Prostate gland (tissue), 2 donors: Measurements from ENCODE around the gene DTX2. TPM values are rescaled to one million over a fixed set of nuclear protein-coding genes. Genes with fewer than 3 reads are reported as not detected.
"Not testable (repeated sequence)": the region's sequence is repeated elsewhere in the genome, so short reads cannot be mapped to it uniquely, and the experiment has no call there.

Experiments
- DNase-seq: peaks from one replicate; pipeline ENCODE4 v3.0.0-alpha.2; 2019; ENCODE audit warnings: low spot score
- H3K27ac ChIP-seq, 2 donors: fragments of 200-600 bp; sonication (generic); 2 replicates each; pipeline ENCODE4 v1.5.1; 2017 to 2019
- H3K27me3 ChIP-seq: fragments of 200-600 bp; sonication (generic); replicated peaks from 2 replicates; pipeline ENCODE4 v1.5.1; 2019; ENCODE audit not compliant: insufficient read depth
- H3K36me3 ChIP-seq, 2 donors: fragments of 200-600 bp; sonication (generic); 1 replicate in 1 of 2; 2 replicates in 1 of 2; pipeline versions ENCODE4 v1.5.1 to v1.8.1; 2017 to 2019
- H3K4me1 ChIP-seq: fragments of 200-600 bp; sonication (generic); replicated peaks from 2 replicates; pipeline ENCODE4 v1.5.1; 2019
- H3K4me3 ChIP-seq, 2 donors: fragments of 200-600 bp; sonication (generic); 2 replicates each; pipeline ENCODE4 v1.5.1; 2017 to 2019
- H3K9me3 ChIP-seq: fragments of 200-600 bp; sonication (generic); 2 replicates; pipeline ENCODE4 v1.5.1; 2017
- POLR2A ChIP-seq: fragments of 450-650 bp; IDR thresholded peaks from one replicate; pipeline ENCODE4 v1.6.1; 2016; ENCODE audit warnings: antibody characterized with exemption, mild to moderate bottlenecking
- POLR2AphosphoS5 ChIP-seq: sonication (generic); formaldehyde crosslinking; IDR thresholded peaks from one replicate; pipeline ENCODE4 v1.6.1; 2017; ENCODE audit warnings: antibody characterized with exemption
- WGBS: methylation state at CpG from one replicate; pipeline ENCODE4 v1.1.5; 2018; 5-methylcytosine and 5-hydroxymethylcytosine counted together
- intact Hi-C: fragments of 100-400 bp; cut with DNase I; formaldehyde crosslinking; loops from one replicate; pipeline ENCODE4 v1.14.2; 2022
- total RNA-seq, 2 donors: library from RNA; depleted of rRNA; stranded (reverse); fragments of >200 nt; gene quantifications; one replicate each; pipeline ENCODE4 v1.1.0, GENCODE V29; 2016
- TF ChIP-seq, protein P1 (sequence below), 4 experiments: fragments of 200-600 bp in 2 of 4; fragments of 450-650 bp in 2 of 4; sonication (generic) in 2 of 4; IDR thresholded peaks; 1 replicate in 3 of 4; 2 replicates in 1 of 4; pipeline ENCODE4 v1.5.1; 2016 to 2019; ENCODE audit warnings: antibody characterized with exemption in 4 of 4, mild to moderate bottlenecking in 2 of 4, moderate library complexity in 2 of 4

DTX2 gene
- total RNA-seq, 2 donors from 2014 or later: 67.8 to 142 TPM

DNA sequence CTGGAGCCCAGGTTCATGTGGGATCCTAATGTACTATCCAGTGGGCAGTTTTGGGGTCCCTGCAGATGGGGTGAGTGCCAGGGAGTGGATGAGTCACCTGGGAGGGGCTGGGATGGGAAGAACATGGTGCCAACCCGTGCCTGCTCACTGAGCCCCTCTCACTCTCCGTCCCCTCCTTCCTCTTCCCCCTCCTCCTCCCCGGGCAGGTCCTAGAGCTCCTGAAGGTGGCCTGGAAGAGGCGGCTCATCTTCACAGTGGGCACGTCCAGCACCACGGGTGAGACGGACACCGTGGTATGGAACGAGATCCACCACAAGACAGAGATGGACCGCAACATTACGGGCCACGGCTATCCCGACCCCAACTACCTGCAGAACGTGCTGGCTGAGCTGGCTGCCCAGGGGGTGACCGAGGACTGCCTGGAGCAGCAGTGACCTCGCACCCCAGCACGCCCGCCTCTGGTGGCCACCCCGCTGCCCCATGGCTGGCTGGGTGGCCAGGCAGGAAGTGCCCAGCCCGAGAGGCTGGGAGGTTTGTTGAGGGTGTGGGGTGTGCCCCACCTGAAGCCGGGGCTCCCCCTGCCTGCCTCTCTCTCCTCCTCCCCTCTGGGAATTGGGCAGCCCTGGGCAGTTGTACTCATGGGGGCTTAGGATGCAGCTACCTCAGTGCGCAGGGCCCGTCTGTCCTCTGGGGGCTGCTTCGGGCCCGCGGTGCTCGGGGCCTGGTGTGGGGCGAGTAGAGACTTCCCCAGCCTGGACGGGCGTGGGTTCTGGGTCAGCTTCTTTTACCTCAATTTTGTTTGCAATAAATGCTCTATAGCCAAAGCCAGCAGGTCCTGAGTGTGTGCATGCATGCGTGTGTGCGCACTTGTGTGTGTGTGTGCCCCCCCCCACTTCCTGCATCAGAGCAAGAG is 43.9 kb downstream of the DTX2 start:
- Histone ChIP-seq H3K36me3 (peaks cover 0 to 3% of the 10 kb centered on the region in 2 donors), H3K27ac (no peak overlapping the region), H3K4me1 (no peaks in the 10 kb centered on the region), H3K4me3 (no peak overlapping the region), H3K9me3 (no peaks in the 10 kb centered on the region), H3K27me3 (no peaks in the 10 kb centered on the region)
- TF ChIP-seq, protein P1, sequence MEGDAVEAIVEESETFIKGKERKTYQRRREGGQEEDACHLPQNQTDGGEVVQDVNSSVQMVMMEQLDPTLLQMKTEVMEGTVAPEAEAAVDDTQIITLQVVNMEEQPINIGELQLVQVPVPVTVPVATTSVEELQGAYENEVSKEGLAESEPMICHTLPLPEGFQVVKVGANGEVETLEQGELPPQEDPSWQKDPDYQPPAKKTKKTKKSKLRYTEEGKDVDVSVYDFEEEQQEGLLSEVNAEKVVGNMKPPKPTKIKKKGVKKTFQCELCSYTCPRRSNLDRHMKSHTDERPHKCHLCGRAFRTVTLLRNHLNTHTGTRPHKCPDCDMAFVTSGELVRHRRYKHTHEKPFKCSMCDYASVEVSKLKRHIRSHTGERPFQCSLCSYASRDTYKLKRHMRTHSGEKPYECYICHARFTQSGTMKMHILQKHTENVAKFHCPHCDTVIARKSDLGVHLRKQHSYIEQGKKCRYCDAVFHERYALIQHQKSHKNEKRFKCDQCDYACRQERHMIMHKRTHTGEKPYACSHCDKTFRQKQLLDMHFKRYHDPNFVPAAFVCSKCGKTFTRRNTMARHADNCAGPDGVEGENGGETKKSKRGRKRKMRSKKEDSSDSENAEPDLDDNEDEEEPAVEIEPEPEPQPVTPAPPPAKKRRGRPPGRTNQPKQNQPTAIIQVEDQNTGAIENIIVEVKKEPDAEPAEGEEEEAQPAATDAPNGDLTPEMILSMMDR (IDR thresholded peaks at IDR 0.05): no peak
- no peak for TF ChIP-seq POLR2AphosphoS5
- TF ChIP-seq POLR2A: no peak
- DNase-seq: no peak
- intact Hi-C loops: no loop called here
- 88% methylated on average over 25 of the region's 32 CpGs for WGBS

DNA sequence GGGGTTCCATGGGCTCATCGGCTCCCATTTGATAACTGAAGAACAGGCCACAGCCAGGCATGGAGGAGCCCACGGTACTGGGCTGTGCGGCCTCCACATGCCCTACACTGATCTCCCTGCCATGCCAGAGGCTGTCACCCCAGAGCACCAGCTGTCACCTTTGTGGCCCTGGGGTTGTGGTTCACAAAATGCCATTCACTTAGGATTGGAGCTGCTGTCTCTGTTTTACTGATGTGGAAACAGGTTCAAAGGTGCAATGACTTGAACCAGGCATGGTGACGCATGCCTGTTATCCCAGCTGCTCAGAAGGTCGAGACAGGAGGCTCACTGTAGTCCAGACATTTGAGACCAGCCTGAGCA is 44.6 kb downstream of the DTX2 start:
- TF ChIP-seq POLR2A (no peak), POLR2AphosphoS5 (no peak)
- TF ChIP-seq, protein P1 (IDR thresholded peaks at IDR 0.05): no peak
- Histone ChIP-seq H3K36me3 (peaks cover 0 to 3% of the 10 kb centered on the region in 2 donors), H3K27ac (no peak overlapping the region), H3K4me1 (no peaks in the 10 kb centered on the region), H3K4me3 (no peak overlapping the region), H3K9me3 (no peaks in the 10 kb centered on the region), H3K27me3 (no peaks in the 10 kb centered on the region)
- DNase-seq: no peak
- WGBS: 66% methylated on average over 5 of the region's 5 CpGs
- intact Hi-C loops: no loop called here

DNA sequence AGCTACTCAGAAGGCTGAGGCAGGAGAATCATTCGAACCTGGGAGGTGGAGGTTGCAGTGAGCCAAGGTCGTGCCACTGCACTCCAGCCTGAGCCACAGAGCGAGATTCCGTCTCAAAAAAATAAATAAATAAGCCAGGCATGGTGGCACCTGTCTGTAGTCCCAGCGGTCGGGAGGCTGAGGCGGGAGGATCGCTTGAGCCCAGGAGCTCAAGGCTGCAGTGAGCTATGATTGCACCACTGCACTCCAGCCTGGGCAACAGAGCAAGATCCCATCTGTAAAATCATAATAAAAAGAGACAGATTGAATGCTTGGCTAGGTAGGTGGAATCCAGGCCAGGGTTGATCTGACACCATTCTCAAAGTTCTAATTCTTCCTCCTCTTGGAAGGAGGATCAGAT is 45.1 kb downstream of the DTX2 start:
- H3K27me3 ChIP-seq, H3K4me1 ChIP-seq, H3K4me3 ChIP-seq, DNase-seq, H3K27ac ChIP-seq, H3K36me3 ChIP-seq, intact Hi-C loops, H3K9me3 ChIP-seq: not testable (repeated sequence)
- WGBS: 94% methylated on average over 8 of the region's 8 CpGs

DNA sequence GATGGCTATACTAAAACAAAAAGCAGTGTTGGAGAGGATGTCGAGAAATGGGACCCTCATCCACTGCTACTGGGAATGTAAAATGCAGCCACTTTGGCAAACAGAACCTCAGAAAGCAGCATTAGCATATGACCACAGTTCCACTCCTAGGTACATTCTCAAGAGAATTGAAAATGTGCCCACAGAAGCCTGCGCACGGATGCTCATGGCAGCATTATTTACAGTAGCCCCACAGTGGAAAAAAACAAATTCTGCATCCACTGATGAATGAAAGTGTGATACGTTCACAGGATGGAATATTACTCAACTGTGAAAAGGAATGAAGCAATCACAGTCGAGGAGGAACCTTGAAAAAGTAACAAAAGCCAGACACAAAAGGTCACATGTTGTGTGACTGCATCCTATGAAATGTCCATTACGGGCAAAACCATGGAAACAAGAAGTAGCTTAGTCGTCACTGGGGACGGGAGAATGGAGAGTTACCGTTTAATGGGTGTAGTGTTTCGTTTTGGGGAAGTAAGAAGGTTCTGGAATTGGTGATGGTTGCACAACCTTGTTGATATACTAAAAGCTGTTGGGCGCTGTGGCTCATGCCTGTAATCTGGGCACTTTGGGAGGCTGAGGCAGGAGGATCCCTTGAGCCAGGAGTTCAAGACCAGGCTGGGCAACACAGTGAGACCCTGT is 46.4 kb downstream of the DTX2 start:
- Histone ChIP-seq H3K27me3 (no peaks in the 10 kb centered on the region), H3K4me1 (no peaks in the 10 kb centered on the region), H3K36me3 (peaks cover 0 to 3% of the 10 kb centered on the region in 2 donors), H3K27ac (no peak overlapping the region), H3K9me3 (no peaks in the 10 kb centered on the region), H3K4me3 (no peak overlapping the region)
- WGBS: 80% methylated on average over 11 of the region's 11 CpGs
- intact Hi-C loops: no loop called here
- TF ChIP-seq, protein P1 (IDR thresholded peaks at IDR 0.05): no peak
- TF ChIP-seq POLR2AphosphoS5: no peak
- no peak for TF ChIP-seq POLR2A
- no peak for DNase-seq

DNA sequence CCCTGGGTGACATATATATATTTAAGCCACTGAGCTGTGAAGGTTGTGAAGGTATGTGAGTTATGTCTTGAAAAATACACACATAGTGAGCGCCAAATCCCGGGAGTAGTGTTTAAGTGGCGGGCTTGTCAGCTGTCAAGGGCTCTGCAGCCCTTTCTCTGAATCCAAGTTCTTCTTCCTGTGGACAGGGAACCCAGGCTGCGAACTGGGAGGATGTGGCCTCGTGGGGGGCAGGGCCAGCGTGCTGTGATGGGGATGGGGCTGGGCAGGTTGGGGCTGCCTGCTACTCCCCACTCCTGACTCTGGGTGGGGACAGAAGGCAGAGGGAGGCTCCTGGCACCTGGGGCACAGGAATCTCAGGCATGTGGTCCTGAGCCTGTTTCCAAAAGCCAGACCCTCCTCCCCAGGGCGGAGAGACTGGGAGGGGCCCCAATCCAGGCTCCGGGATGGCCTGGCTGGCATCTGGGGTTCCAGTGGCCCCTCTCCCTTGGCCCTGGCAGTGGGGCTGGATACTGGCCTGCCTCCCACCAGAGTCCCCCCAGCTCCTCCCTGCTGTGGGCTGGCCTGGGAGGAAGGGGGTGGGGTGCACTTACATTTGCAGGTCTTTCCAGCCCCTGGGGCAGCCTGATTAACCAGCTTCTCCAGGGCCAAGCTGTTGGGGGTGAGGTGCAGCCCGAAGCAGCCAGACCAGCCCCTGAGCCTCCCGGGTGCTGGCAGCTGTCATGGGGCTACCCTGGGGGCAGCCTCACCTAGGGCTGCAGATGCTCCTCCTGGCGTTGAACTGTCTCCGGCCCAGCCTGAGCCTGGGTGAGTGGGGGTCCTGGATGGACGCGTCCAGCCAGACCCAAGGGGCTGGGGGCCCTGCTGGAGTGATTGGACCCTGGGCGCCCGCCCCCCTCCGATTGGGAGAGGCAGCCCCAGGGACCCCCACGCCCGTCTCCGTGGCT is 48.7 kb downstream of the DTX2 start, which contains the start of gene UPK3B:
Gene UPK3B (plus strand): TSS at position 622 of the 947 bp plus-strand sequence. CDS start 101 bp downstream, at position 723.
- 48% methylated on average over 18 of the region's 20 CpGs for WGBS

DNA sequence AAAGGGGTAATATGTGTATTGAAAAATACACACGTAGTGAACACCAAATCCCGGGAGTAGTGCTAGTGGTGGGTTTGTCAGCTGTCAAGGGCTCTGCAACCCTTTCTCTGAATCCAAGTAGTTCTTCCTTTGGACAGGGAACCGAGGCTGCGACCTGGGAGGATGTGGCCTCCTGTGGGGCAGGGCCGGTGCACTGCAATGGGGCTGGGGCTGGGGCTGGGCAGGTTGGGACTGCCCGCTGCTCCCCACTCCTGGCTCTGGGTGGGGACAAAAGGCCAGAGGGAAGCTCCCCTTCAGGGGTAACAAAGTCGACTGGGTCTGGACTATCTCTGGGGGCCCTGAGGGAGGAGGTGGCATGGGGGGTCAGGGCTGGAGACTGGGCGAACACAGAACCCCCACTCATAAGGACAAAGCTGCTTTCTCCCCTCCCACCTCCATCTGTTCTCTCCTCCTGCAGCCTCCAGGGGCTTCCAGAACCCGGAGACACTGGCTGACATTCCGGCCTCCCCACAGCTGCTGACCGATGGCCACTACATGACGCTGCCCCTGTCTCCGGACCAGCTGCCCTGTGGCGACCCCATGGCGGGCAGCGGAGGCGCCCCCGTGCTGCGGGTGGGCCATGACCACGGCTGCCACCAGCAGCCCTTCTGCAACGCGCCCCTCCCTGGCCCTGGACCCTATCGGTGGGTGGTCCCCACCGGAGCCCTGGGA is 49.8 kb downstream of the DTX2 start:
- intact Hi-C loops, H3K4me1 ChIP-seq, H3K4me3 ChIP-seq, H3K36me3 ChIP-seq, H3K9me3 ChIP-seq, H3K27ac ChIP-seq, DNase-seq, H3K27me3 ChIP-seq: not testable (repeated sequence)
- 85% methylated on average over 20 of the region's 24 CpGs for WGBS

More for the DNA sequence above, 48.7 kb downstream of the DTX2 start, which contains the start of gene UPK3B:
- Histone ChIP-seq H3K4me3 (no peak within 1 kb of the TSS), H3K36me3 (peaks cover 0 to 3% of the 10 kb centered on the region in 2 donors), H3K9me3 (no peaks in the 10 kb centered on the region), H3K27ac (no peak within 1 kb of the TSS), H3K27me3 (no peaks in the 10 kb centered on the region), H3K4me1 (no peaks in the 10 kb centered on the region)
- DNase-seq: no peak
- intact Hi-C loops: no loop called here
- TF ChIP-seq POLR2AphosphoS5 (no peak), POLR2A (no peak)
- TF ChIP-seq, protein P1 (IDR thresholded peaks at IDR 0.05): no peak
